NK-92 (cell line): ENCODE data around the gene PCSK4.

ENCODE experiments used
- DNase-seq: peaks from one replicate; lab custom pipeline; 2025; ENCODE audit not compliant: unreplicated experiment; lab: John Stamatoyannopoulos, UW

PCSK4 gene

GRCh38 chr19:1457031-1457739, 33.0 kb downstream of the PCSK4 start:
- no peak for DNase-seq

GRCh38 chr19:1456121-1456900, 33.8 kb downstream of the PCSK4 start:
- no peak for DNase-seq

GRCh38 chr19:1455336-1456120, 34.6 kb downstream of the PCSK4 start:
- no peak for DNase-seq

- no peak for DNase-seq
Observed at GRCh38 chr19:1455002-1455335, 35.2 kb downstream of the PCSK4 start.

GRCh38 chr19:1453525-1454364, 36.4 kb downstream of the PCSK4 start:
- no peak for DNase-seq

GRCh38 chr19:1452802-1453524, 37.2 kb downstream of the PCSK4 start:
- no peak for DNase-seq

- no peak for DNase-seq
Observed at GRCh38 chr19:1451916-1452801, 38.0 kb downstream of the PCSK4 start.

GRCh38 chr19:1450735-1451731, 39.1 kb downstream of the PCSK4 start:
- DNase-seq = no peak

GRCh38 chr19:1449467-1450442, 40.4 kb downstream of the PCSK4 start, which contains the start of gene APC2:
Gene APC2 (plus strand): TSS chr19:1450121. CDS start chr19:1453002, 2,881 bp downstream.
- no peak for DNase-seq

GRCh38 chr19:1447944-1448343, 42.2 kb downstream of the PCSK4 start:
- DNase-seq = no peak

GRCh38 chr19:1447504-1447903, 42.6 kb downstream of the PCSK4 start:
- no peak for DNase-seq

- no peak for DNase-seq
Observed at GRCh38 chr19:1446713-1447481, 43.3 kb downstream of the PCSK4 start.

- no peak for DNase-seq
Observed at GRCh38 chr19:1445932-1446712, 44.0 kb downstream of the PCSK4 start.

GRCh38 chr19:1445185-1445931, 44.8 kb downstream of the PCSK4 start:
- DNase-seq = no peak
